HG03469 (cell line): ENCODE measurements around the gene HEATR1.
A peak's percentile ranks its signal among the peaks of the same experiment; 100 is the strongest.
"Not testable (repeated sequence)": the region's sequence is repeated elsewhere in the genome, so short reads cannot be mapped to it uniquely, and the experiment has no call there.

Experiments used
- ATAC-seq: cut with Tn5 transposase; IDR thresholded peaks from one replicate; pipeline ENCODE4 v1.9.1; 2021; ENCODE audit warnings: mild to moderate bottlenecking, moderate library complexity, moderate number of reproducible peaks; ENCODE audit not compliant: unreplicated experiment

The HEATR1 gene, protein sequence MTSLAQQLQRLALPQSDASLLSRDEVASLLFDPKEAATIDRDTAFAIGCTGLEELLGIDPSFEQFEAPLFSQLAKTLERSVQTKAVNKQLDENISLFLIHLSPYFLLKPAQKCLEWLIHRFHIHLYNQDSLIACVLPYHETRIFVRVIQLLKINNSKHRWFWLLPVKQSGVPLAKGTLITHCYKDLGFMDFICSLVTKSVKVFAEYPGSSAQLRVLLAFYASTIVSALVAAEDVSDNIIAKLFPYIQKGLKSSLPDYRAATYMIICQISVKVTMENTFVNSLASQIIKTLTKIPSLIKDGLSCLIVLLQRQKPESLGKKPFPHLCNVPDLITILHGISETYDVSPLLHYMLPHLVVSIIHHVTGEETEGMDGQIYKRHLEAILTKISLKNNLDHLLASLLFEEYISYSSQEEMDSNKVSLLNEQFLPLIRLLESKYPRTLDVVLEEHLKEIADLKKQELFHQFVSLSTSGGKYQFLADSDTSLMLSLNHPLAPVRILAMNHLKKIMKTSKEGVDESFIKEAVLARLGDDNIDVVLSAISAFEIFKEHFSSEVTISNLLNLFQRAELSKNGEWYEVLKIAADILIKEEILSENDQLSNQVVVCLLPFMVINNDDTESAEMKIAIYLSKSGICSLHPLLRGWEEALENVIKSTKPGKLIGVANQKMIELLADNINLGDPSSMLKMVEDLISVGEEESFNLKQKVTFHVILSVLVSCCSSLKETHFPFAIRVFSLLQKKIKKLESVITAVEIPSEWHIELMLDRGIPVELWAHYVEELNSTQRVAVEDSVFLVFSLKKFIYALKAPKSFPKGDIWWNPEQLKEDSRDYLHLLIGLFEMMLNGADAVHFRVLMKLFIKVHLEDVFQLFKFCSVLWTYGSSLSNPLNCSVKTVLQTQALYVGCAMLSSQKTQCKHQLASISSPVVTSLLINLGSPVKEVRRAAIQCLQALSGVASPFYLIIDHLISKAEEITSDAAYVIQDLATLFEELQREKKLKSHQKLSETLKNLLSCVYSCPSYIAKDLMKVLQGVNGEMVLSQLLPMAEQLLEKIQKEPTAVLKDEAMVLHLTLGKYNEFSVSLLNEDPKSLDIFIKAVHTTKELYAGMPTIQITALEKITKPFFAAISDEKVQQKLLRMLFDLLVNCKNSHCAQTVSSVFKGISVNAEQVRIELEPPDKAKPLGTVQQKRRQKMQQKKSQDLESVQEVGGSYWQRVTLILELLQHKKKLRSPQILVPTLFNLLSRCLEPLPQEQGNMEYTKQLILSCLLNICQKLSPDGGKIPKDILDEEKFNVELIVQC (N-terminal part only)

DNA sequence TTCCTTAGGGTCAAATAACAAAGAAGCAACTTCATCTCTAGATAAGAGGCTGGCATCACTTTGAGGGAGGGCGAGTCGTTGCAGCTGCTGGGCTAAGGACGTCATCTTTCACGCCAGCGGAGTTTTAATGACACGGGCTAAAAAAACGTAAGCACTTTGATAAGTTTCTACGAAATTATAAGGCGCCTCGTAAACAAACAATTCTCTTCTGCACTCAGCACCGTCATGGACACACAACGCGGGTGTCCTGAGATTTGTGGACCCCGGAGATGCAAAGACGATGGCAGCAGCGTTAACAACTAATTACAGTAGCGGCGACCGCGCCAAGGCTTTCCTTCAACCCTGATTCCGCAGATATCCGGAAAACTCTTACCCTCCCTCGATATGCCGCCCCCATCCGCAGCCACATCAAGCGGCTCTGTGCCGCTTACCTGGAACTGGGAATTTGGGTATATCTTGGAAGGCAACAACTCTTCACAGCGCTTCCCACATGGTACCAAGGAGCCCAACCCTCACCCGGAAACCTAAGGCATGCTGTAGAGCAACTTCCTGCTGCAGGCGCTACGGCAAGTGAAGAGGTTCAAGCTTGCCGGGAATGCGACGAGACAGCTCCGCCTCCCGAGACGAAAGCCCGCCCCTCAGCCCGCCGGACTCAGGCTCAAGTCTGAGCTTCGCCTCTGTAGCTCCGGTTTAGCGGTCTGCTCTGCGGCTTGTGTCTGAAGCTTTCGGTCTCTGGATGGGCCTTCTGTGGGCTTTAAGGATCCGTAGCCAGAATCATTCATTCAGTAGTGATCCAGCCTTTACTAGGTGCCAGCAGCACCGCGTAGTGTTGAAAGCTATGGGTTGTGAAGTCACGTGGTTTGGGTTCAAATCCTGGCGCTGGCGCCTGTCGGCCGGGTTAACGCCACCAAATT, at the start of gene HEATR1:
Gene HEATR1 (minus strand): TSS at position 526 of the 914 bp plus-strand sequence. CDS start 421 bp downstream, at position 105.
- ATAC-seq: peak; percentile 88

DNA sequence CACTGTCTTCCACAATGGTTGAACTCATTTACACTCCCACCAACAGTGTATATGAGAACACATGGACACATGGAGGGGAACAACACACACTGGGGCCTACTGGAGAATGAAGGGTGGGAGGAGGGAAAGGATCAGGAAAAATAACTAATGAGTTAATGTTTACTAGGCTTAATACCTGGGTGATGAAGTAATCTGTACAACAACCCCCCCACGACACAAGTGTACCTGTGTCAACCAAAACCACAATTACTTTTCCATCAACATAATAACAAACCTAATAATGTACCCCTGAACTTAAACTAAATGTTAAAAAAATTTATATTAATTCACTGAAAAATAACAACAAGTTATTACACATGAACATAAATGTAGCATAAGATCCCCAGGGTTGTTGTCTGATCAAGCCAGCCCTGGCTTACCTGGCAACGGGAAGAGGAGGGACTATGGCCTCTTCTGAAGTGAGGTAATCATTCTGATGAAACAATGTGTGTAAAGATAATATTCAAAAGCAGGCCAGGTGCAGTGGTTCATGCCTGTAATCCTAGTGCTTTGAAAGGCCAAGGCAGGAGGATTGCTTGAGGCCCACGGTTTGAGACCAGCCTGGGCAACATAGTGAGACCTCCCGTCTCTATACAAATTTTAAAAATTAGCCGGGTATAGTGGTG, 40.8 kb upstream of the HEATR1 start:
- no peak for ATAC-seq

DNA sequence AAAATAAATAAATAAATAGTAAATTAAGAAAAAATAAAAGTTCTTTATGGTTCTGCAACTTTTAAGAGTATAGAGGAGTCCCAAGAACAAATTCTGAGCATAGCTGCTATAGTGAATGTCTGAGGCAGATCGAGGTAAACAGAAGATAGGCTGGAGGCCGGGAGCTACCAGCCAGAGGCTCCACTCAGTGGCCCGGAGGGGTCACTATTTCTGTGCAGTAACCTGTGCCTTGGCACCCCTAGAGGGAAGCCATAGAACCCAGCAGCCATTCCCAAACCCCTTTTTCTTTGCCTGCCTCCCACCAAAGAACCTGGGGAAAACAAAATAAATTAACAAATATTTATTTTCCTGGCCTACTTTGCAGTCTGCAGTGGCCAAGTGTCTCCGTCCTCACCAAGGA, 38.4 kb upstream of the HEATR1 start:
- no peak for ATAC-seq

DNA sequence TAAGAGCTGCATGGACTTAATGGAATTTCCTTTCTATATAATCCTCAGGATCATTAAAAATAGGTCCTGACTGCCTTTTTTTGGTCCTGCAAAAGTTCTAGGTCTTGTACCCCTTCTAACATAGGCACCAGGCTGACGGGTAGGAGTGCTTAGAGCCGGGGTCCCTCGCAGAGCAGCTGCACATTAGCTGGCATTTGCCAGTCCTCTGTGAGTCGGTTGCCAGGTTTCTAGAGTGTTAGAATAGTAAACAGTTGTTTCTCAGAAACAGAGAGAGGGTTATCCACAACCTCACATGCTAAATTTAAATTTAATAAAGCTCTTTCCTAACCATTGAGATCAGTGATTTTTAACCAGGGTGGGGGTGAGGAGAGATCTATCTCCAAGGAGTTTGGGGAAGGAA, 35.4 kb upstream of the HEATR1 start:
- no peak for ATAC-seq

DNA sequence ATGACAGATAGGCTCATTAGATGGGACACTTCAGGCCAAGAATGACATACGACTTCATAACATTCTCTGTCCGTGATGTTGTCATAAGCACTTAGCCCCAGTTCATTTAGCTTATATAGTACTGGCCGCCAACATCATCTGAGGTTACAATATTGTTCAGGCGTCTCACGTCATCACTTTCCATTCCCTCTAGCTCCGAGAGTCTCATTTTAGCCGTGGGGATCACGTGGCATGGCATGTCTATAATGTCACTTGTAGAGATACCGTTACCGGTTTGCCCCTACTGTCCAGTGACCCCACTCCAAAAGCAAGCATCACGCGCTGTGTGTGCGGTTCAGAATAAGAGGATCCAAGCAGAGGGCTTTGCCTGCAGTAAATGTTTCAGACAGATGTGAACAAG, 34.6 kb upstream of the HEATR1 start:
- ATAC-seq: no peak

DNA sequence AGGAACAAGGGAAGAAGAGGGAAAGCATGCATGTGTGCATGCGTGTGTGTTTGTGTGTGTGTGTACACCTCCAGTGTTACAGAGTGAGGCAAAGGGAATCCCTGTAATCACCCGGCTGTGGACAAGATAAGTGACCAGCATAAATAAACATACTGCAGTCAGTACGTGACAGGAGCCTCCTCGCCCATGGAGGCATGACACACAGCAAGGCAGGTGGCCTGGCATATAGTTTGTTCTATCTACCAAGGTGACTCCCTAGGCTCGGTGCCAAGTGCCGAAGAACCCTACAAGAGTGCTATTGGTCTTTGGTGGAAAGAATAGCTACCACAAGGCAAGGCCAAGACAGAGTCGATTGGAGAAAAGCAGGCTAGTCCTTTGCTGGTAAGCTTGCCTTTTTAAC, 31.7 kb upstream of the HEATR1 start:
- ATAC-seq: no peak

DNA sequence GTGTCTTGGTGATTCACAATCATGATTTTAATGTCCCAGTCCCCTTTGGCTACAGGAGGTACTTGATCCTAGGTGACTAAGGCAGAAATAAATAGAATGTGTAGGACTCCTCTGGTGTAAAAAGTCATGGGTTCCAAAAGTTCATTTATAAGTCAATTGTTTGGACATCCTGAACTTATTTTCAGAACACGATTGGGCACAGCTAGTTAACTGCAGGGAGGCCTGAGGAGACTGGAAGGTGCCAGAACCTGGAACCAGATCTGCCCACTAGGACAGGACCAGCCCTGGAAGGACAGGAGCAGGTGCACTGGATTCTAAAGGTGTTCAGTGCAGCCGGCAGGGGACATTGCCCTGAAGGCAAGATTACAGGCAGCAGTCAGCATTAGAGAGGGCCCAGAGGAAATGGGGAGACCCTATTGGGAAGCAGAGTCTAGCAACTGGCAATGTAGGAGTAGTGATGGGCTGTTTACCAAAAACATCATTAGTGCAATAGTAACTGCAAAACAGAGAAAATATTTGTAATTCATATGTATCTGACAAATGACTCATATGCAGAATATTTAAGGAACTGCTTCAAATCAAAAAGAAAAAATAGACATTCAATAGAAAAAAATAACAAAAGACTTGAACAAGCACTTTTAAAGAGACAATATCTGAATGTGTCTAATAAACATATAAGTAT, 23.6 kb upstream of the HEATR1 start:
- no peak for ATAC-seq

DNA sequence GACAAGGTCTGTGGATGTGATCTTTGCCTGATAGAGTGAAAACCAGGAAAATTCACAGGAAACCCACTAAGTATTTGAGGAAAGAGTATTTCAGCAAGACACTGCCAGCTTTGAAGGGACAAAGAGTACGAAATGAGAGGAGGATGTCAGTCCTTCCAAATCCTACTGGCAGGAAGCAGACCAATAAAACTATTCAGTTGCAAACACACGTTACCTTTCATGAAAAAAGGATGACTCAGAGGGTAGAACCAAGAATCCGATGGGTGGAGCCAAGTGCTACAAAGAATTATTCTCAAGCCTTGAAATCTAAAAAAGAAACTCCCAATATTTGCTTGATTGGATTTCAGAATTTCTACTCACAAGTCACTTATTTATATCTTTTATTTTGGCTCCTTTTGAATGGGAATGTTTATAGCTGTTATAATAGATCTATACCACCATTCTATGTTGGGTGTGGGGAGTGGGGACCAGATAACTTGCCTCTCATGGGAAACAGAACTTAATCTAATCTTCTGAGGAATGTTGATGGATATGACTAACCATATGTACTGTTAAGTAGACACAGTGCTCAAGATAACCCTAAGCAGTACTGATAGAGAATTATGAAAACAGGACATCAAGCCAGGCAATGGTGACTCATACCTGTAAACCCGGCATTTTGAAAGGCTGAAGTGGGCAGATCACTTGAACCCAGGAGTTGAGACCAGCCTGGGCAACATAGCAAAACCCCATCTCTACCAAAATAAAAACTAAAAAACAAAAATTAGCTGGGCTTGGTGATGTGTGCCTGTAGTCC, 19.3 kb upstream of the HEATR1 start:
- ATAC-seq: no peak

DNA sequence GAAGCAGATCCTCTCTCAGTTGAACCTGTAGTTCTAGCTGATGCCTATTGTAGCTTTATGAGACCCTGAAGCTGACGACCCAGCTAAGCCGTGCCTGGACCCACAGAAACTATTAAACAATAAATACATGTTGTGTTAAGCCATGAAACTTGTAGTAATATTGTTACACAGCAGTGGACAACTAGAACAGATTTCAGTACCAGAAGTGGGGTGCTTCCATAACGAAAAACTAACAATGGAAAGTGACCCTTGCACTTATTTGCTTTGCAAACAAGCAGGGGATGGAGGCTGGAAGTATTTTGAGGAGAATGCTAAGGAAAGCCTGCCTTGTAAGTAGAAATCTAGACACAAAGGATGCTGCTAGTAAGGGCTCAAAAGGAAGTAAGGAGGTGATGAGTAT, 18.1 kb upstream of the HEATR1 start:
- no peak for ATAC-seq

DNA sequence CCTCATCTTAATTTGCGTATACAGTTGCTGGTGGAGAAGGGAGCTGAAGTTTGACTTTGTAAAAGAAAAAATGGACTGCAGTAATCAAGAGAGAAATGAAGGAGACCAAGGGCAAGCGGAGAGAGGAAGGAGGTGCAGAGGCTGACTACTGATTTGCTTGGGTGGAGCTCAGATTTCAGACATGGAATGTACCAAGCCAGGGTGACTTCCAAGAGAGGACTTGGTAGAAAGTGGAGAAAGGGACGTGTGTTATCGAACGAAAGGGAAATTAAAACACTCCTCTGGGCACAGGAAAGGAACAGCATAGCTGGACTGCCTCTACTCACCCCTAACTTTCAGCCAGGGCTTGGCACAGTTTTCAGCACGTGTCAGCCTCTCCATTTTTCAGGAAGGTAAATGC, 15.1 kb upstream of the HEATR1 start:
- no peak for ATAC-seq

DNA sequence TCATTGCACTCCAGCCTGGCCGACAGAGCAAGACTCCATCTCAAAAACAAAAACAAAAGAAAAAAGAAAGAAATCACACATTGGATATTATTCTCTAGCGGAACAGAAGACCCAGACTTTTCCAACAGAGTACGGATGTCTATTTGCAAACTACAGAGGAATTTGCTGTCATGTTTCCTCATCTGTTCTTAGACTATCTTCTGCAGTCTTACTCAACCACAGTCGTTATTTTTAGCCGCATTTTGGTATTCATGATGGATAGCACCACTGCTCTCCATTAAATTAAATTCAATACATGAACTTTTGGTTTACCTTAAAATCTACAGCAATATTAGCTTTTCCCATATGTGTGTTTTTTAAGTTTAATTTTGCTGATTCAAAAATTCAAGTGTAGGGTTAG, 14.2 kb upstream of the HEATR1 start:
- no peak for ATAC-seq

DNA sequence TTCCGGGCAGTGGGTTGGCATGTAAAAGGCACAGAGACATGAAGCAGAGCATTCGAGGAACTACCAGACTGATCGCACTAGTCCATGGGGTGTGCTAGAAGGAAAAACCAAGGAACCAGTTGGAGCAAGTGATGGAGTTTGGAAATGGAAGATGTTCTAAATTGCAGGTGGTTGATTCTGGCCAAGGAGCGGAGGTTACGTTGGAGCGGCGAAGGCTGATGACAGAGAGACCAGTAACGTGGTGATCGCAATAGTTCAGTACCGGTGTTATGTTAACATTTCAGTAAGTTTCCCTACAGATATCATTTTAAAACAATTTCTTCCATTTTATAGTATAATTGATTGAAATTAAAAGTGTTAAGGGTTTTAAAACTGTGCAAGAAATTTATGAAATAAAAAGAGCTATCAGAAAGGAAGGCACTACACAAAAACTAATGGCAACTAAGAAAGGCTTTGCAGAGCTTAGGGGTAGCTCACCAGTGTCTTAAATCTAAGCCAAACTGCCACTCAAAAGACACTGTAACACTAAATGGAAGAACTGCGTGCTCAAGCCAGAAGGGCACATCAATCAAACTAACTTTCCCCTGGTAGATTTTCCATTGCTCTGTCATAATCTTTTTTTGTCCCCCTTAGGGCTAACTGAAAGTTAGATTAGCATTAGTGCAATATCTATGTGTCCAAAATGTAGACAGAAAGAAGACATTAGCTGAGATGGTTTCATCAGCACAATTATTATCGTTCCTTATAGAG, 11.3 kb upstream of the HEATR1 start:
- no peak for ATAC-seq

DNA sequence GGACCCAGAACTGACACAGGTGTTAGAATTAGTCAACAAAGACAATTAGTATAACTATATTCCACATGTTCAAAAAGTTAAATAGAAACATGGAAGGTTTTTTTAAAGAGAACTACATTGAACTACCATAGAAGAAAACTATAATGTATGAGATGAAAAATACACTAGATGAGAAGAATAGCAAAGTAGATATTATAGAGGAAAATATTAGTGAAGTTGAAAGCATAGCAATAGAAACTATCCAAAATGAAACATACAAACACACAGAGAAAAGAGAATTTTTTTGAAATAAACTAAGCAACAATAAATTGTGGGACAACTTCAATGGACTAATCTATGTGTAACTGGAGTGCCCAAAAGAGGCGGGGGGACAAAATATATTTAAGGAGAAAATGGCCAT, 8.0 kb upstream of the HEATR1 start:
- ATAC-seq: no peak

DNA sequence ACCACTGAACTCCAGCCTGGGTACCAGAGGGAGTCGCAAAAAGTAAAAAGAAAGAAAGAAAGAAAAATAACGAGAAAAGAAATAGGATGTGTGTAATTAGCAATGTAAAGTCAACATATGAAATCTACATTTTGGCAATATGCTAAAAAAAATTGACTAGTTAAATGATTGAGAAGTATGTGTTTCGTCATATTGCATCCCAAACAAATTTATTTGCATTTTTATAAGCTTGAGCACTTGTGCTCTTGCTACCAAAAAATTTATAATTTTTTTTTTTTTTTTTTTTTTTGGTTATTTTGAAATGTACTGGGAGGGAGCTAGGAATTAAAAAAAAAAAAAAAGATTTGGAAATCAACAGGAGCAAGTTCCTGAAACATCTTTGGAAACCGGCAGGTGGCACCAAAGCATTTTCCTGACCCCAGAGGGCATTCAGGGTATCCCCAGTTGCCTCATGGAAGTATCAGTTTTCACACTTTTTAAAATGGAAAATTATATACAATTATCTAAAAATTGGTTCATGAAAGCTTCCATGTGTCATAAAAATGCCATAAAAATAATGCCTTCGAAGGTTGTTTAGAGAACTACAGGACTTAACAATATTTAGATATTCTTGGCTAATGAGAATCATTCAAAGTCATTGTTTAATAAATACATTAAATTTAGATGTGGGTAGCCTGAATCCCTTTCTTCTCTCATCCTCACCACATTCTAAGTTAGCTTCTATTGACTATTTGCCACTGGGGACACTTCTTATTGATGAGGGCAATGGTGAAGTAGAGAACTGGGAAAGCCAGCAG, 4.8 kb upstream of the HEATR1 start:
- ATAC-seq: no peak

DNA sequence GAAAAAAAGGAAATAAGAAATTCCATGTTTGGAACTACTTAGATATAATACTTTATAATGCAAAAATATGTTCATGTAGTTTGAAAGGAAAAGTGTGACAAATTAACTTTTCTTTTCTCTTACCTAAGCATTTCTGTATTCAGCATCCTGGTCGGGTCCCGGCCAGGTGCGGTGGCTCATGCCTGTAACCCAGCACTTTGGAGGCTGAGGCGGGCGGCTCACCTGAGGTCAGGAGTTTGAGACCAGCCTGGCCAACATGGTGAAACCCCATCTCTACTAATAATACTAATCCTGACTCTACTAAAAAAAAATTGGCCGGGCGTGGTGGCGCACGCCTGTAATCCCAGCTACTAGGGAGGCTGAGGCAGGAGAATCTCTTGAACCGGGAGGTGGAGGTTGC, 3.3 kb upstream of the HEATR1 start:
- not testable (repeated sequence) for ATAC-seq

DNA sequence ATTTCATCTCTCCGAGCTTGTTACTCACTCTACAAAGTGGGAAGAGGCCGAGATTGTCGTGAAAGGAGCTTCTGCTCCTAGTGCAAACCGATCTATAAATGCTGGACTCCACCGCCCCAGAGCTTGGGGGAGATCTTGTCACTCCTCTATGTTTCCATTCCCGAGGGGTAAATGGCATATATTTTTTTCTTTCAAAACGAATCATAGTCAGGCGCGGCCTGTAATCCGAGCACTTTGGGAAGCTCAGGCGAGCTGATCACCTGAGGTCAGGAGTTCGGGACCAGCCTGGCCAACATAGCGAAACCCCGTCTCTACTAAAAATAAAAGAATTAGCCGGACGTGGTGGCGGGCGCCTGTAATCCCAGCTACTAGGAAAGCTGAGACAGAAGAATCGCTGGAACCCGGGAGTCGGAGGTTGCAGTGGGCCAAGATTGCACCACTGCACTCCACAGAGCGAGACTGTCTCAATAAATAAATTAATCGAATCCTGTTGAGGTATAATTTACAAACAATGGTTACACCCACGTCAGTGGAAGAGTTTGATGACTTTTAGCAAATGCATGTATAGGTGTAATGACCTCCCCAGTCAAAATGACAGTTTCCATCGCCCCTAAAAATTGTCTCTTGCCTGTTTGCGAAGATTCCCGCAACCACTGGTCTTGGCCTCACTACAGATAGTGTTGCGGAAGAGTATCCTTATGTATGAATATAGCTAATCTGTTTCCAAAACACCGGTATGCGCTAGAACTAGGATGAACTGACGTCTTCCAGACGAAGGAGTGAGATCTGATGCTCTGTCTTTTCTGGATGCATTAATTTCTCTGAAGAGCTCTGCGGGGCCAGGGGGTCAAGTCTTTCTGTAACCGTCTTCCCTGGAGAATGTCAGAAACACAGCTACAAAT, 840 bp upstream of the HEATR1 start:
- no peak for ATAC-seq
